Breast epithelium (tissue), 3 donors: ENCODE results near the gene ADRB2.

Experiments used
- CTCF ChIP-seq, 3 donors: fragments of 450-650 bp; IDR thresholded peaks; one replicate each; pipeline ENCODE4 v1.5.1; 2016 to 2017; ENCODE audit warnings: antibody characterized with exemption in 3 of 3, mild to moderate bottlenecking in 3 of 3, moderate library complexity in 3 of 3
- POLR2AphosphoS5 ChIP-seq, 3 donors: sonication (generic); formaldehyde crosslinking; IDR thresholded peaks; one replicate each; pipeline ENCODE4 v1.6.1; 2017; ENCODE audit warnings: antibody characterized with exemption in 3 of 3

GRCh38 chr5:148855249-148856008, 29.0 kb downstream of the ADRB2 start:
- no peak for TF ChIP-seq POLR2AphosphoS5 (IDR thresholded peaks at IDR 0.05)
- no peak for TF ChIP-seq CTCF (IDR thresholded peaks at IDR 0.05)
